ENCODE data around the gene LYVE1. TPM values are rescaled to one million over a fixed set of nuclear protein-coding genes. Genes with fewer than 3 reads are reported as not detected.

Gene LYVE1
- total and polyA plus RNA-seq, 2 donors from 2014 or later = 10.0 to 101 TPM

DNA sequence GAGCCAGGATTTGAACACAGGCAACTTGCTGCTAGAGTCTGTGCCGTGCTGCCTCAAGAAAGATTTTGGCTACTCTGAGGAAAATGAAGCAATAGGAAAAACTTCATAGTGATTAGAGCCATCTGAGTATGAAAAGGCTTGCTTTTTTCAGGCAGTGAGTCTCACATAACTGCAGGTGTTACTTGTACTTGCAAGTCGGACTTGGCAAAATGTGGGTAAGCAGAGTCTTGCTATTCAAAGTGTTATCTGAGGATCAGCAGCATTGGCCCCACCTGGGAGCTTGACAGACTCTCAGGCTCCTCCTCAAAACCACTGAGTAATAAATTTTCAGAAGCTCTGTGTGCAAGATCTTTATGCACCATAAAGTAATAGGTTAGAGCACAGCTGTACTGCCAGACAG is 45.5 kb downstream of the LYVE1 start:
- intact Hi-C loops (cut with DNase I) = no loop called here
- FAIRE-seq (no peak), DNase-seq (no peak)
- TF ChIP-seq, protein P1, sequence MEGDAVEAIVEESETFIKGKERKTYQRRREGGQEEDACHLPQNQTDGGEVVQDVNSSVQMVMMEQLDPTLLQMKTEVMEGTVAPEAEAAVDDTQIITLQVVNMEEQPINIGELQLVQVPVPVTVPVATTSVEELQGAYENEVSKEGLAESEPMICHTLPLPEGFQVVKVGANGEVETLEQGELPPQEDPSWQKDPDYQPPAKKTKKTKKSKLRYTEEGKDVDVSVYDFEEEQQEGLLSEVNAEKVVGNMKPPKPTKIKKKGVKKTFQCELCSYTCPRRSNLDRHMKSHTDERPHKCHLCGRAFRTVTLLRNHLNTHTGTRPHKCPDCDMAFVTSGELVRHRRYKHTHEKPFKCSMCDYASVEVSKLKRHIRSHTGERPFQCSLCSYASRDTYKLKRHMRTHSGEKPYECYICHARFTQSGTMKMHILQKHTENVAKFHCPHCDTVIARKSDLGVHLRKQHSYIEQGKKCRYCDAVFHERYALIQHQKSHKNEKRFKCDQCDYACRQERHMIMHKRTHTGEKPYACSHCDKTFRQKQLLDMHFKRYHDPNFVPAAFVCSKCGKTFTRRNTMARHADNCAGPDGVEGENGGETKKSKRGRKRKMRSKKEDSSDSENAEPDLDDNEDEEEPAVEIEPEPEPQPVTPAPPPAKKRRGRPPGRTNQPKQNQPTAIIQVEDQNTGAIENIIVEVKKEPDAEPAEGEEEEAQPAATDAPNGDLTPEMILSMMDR (IDR thresholded peaks at IDR 0.05; ENCODE audit: borderline replicate concordance, extremely low read depth, insufficient read depth) = no peak
- no peak overlapping the region for H3K9ac ChIP-seq (ENCODE audit: low read length in 3 of 3)
- H3K4me1 ChIP-seq (ENCODE audit: control insufficient read depth in 2 of 3, insufficient read depth in 2 of 3, low read depth in 1 of 3, low read length in 3 of 3) = no peaks in the 10 kb centered on the region
- no peak overlapping the region for H3K4me3 ChIP-seq (ENCODE audit: low read length in 3 of 3)
- peaks cover 2 to 26% (median 4%) of the 10 kb centered on the region in 3 donors for H3K36me3 ChIP-seq (ENCODE audit: control insufficient read depth in 2 of 3, insufficient read depth in 3 of 3, low read length in 3 of 3)
- H3K27me3 ChIP-seq (ENCODE audit: control insufficient read depth, insufficient read depth, low read length) = no peaks in the 10 kb centered on the region
- no peaks in the 10 kb centered on the region for H3K9me3 ChIP-seq (ENCODE audit: control insufficient read depth in 2 of 3, insufficient read depth in 1 of 3, low read length in 3 of 3)
- H3K27ac ChIP-seq (ENCODE audit: low read depth in 2 of 2, low read length in 2 of 2) = no peak overlapping the region

DNA sequence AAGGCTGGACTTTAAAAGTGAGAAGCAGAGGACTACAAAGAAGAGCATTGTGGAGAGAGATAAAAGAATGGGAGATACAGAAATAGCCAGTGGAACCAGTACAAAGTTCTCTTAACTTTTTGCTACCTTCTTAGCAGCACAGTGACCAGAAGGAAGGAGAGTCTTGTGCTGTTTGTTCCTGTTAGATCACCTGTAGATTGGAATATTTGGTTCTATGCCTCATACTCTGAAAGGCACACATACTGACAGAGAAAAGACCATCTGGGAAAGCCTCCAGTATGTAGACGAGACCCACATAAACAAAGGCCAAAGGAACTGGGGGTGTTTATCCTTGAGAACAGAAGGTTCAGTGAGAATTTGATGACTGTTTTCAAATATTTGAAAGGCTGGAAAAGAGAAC is 46.2 kb downstream of the LYVE1 start:
- intact Hi-C loops (cut with DNase I) = no loop called here
- TF ChIP-seq, protein P1 (IDR thresholded peaks at IDR 0.05; ENCODE audit: borderline replicate concordance, extremely low read depth, insufficient read depth) = no peak
- Histone ChIP-seq H3K4me1 (ENCODE audit: control insufficient read depth in 2 of 3, insufficient read depth in 2 of 3, low read depth in 1 of 3, low read length in 3 of 3) (no peaks in the 10 kb centered on the region), H3K36me3 (ENCODE audit: control insufficient read depth in 2 of 3, insufficient read depth in 3 of 3, low read length in 3 of 3) (peaks cover 2 to 26% (median 4%) of the 10 kb centered on the region in 3 donors), H3K9me3 (ENCODE audit: control insufficient read depth in 2 of 3, insufficient read depth in 1 of 3, low read length in 3 of 3) (no peaks in the 10 kb centered on the region), H3K27me3 (ENCODE audit: control insufficient read depth, insufficient read depth, low read length) (no peaks in the 10 kb centered on the region), H3K4me3 (ENCODE audit: low read length in 3 of 3) (no peak overlapping the region), H3K27ac (ENCODE audit: low read depth in 2 of 2, low read length in 2 of 2) (no peak overlapping the region), H3K9ac (ENCODE audit: low read length in 3 of 3) (no peak overlapping the region)
- FAIRE-seq (no peak), DNase-seq (no peak)

DNA sequence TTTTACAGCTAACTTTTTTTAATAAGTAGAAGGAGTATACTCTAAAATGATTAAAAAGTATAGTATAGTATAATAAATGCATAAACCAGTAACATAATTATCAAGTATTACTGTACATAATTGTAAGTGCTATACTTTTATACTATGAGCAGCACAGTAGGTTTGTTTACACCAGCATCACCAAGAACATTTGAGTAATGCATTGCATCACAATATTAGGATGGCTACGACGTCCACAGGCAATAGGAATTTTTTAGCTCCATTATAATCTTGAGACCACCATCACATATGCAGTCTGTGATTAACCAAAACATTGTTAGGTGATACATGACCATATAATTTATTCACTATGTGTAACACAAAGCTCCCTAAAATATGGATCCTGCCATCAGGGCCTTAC is 47.9 kb downstream of the LYVE1 start:
- Histone ChIP-seq H3K4me1 (ENCODE audit: control insufficient read depth in 2 of 3, insufficient read depth in 2 of 3, low read depth in 1 of 3, low read length in 3 of 3) (no peaks in the 10 kb centered on the region), H3K9ac (ENCODE audit: low read length in 3 of 3) (no peak overlapping the region), H3K36me3 (ENCODE audit: control insufficient read depth in 2 of 3, insufficient read depth in 3 of 3, low read length in 3 of 3) (peaks cover 2 to 26% (median 4%) of the 10 kb centered on the region in 3 donors), H3K27me3 (ENCODE audit: control insufficient read depth, insufficient read depth, low read length) (no peaks in the 10 kb centered on the region), H3K4me3 (ENCODE audit: low read length in 3 of 3) (no peak overlapping the region), H3K27ac (ENCODE audit: low read depth in 2 of 2, low read length in 2 of 2) (no peak overlapping the region), H3K9me3 (ENCODE audit: control insufficient read depth in 2 of 3, insufficient read depth in 1 of 3, low read length in 3 of 3) (no peaks in the 10 kb centered on the region)
- TF ChIP-seq, protein P1 (IDR thresholded peaks at IDR 0.05; ENCODE audit: borderline replicate concordance, extremely low read depth, insufficient read depth) = no peak
- FAIRE-seq = no peak
- intact Hi-C loops (cut with DNase I) = no loop called here
- DNase-seq = no peak

DNA sequence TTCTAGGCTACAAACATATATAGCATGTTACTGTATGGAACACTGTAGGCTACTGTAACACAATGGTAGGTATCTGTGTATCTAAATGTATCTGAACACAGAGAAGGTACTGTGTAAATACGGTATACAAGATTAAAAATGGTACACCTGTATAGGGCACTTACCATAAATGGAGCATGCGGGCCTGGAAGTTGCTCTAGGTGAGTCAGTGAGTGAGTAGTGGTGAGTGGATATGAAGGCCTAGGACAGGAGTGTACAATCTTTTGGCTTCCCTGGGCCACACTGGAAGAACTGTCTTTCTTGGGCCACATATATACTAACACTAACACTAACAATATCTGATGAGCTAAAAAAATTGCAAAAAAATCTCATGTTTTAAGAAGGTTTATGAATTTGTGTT is 48.8 kb downstream of the LYVE1 start:
- TF ChIP-seq, protein P1 (IDR thresholded peaks at IDR 0.05; ENCODE audit: borderline replicate concordance, extremely low read depth, insufficient read depth) = no peak
- intact Hi-C loops (cut with DNase I) = no loop called here
- no peaks in the 10 kb centered on the region for H3K9me3 ChIP-seq (ENCODE audit: control insufficient read depth in 2 of 3, insufficient read depth in 1 of 3, low read length in 3 of 3)
- H3K9ac ChIP-seq (ENCODE audit: low read length in 3 of 3) = no peak overlapping the region
- H3K27me3 ChIP-seq (ENCODE audit: control insufficient read depth, insufficient read depth, low read length) = no peaks in the 10 kb centered on the region
- FAIRE-seq (no peak), DNase-seq (no peak)
- H3K27ac ChIP-seq (ENCODE audit: low read depth in 2 of 2, low read length in 2 of 2) = no peak overlapping the region
- no peaks in the 10 kb centered on the region for H3K4me1 ChIP-seq (ENCODE audit: control insufficient read depth in 2 of 3, insufficient read depth in 2 of 3, low read depth in 1 of 3, low read length in 3 of 3)
- H3K4me3 ChIP-seq (ENCODE audit: low read length in 3 of 3) = no peak overlapping the region
- peaks cover 2 to 23% (median 4%) of the 10 kb centered on the region in 3 donors for H3K36me3 ChIP-seq (ENCODE audit: control insufficient read depth in 2 of 3, insufficient read depth in 3 of 3, low read length in 3 of 3)
